Adrenal gland (tissue), 12 donors: Measurements from ENCODE around the gene EIF1AD. TPM values are rescaled to one million over a fixed set of nuclear protein-coding genes. Genes with fewer than 3 reads are reported as not detected.

Experiments used
- DNase-seq, 7 donors: peaks; one replicate each; pipeline ENCODE4 v3.0.0-alpha.2; 2019 to 2020
- H3K27ac ChIP-seq, 5 donors: fragments of 200-600 bp; sonication (generic) in 4 of 5; 1 replicate in 3 of 5; 2 replicates in 2 of 5; pipeline versions ENCODE4 v1.5.1 to v1.8.0; 2016 to 2020; ENCODE audit warnings: mild to moderate bottlenecking in 1 of 5
- H3K27me3 ChIP-seq: fragments of 200-600 bp; 2 replicates; pipeline ENCODE4 v1.8.0; 2021
- H3K36me3 ChIP-seq, 2 donors: fragments of 200-600 bp; replicated peaks in 1 of 2; 1 replicate in 1 of 2; 2 replicates in 1 of 2; pipeline versions ENCODE4 v1.5.1 to v1.8.0; 2018 to 2022
- H3K4me1 ChIP-seq, 2 donors: fragments of 200-600 bp; replicated peaks in 1 of 2; 1 replicate in 1 of 2; 2 replicates in 1 of 2; pipeline versions ENCODE4 v1.5.1 to v1.8.0; 2018 to 2021
- H3K4me3 ChIP-seq, 4 donors: fragments of 200-600 bp; sonication (generic) in 3 of 4; one replicate each; pipeline ENCODE4 v1.5.1; 2016 to 2018
- H3K9me3 ChIP-seq, 3 donors: fragments of 200-600 bp; sonication (generic) in 1 of 3; replicated peaks in 1 of 3; 1 replicate in 2 of 3; 2 replicates in 1 of 3; pipeline versions ENCODE4 v1.5.1 to v1.8.0; 2016 to 2021
- CTCF ChIP-seq, 6 experiments: fragments of 450-650 bp in 4 of 6; fragments of 200-600 bp in 2 of 6; sonication (generic) in 1 of 6; IDR thresholded peaks; 1 replicate in 5 of 6; 2 replicates in 1 of 6; pipeline versions ENCODE4 v1.5.1 to v1.8.0; 2016 to 2021; ENCODE audit warnings: antibody characterized with exemption in 6 of 6, mild to moderate bottlenecking in 2 of 6, moderate library complexity in 1 of 6
- POLR2A ChIP-seq, 2 donors: fragments of 450-650 bp; IDR thresholded peaks; one replicate each; pipeline ENCODE4 v1.6.1; 2017; ENCODE audit warnings: antibody characterized with exemption in 2 of 2, mild to moderate bottlenecking in 2 of 2, moderate library complexity in 1 of 2
- WGBS, 4 donors: extraction: QIAGEN DNeasy Blood & Tissue Kit in 2 of 4; methylation state at CpG; one replicate each; pipeline versions ENCODE4 v1.1.5 to v1.1.7; 2013 to 2017; 5-methylcytosine and 5-hydroxymethylcytosine counted together
- intact Hi-C, 2 donors: fragments of 100-400 bp; cut with DNase I; formaldehyde crosslinking; loops; one replicate each; pipeline versions ENCODE4 v1.14.1 to v1.15.0; 2022 to 2023
- polyA plus RNA-seq, 3 donors: library from polyadenylated mRNA; stranded (reverse); fragments of 200-250 nt in 2 of 3; fragments of 350-450 nt in 1 of 3; fragmentation: Illumina TruSeq in 1 of 3; extraction: RNeasy Lipid Tissue Mini Kit (QIAGEN cat#74804) in 1 of 3; gene quantifications; one replicate each; pipeline ENCODE4 v1.2.3, GENCODE V29; 2013 to 2014
- total RNA-seq, 9 donors: library from RNA; depleted of rRNA in 4 of 9; stranded (reverse); fragments of >200 nt in 4 of 9; fragments of 120-200 nt in 1 of 9; fragmentation: NEBNext Ultra II Directional in 1 of 9; extraction: Animal tissue kit (Norgen Biotek cat#: 25700) in 1 of 9; gene quantifications; one replicate each; pipeline versions ENCODE4 v1.1.0 to v1.2.4, GENCODE V29; 2013 to 2023
- donor health status: healthy with polysubstance abuse.
- donor health status: Bipolar disorder and iron deficiency.
- donor health status: DM: yes; HTN: yes; CAD: no.
- donor health status: DM: no; HTN: no; CAD: no.
- donor health status: DM: no; HTN: no; CAD: no.
- donor health status: DM: yes; HTN: yes; CAD: no.

The EIF1AD gene
- total and polyA plus RNA-seq, 12 donors, result 15.5 to 49.0 (median 29.6) TPM

- Histone ChIP-seq H3K9me3 (no peaks in the 10 kb centered on the region), H3K27me3 (no peaks in the 10 kb centered on the region), H3K4me1 (no peaks in the 10 kb centered on the region), H3K36me3 (no peaks in the 10 kb centered on the region), H3K27ac (no peak overlapping the region), H3K4me3 (no peak overlapping the region)
- intact Hi-C loops, result no loop called here
- no peak for DNase-seq
- TF ChIP-seq CTCF (IDR thresholded peaks at IDR 0.05) (no peak), POLR2A (IDR thresholded peaks at IDR 0.05) (no peak)
- 68 to 87% (median 77%) methylated on average over 3 of the region's 3 CpGs for WGBS, 4 donors
Observed at GRCh38 chr11:66037327-66037726, 35.4 kb upstream of the EIF1AD start.

- H3K4me3 ChIP-seq, result no peak overlapping the region
- no peak for TF ChIP-seq CTCF (IDR thresholded peaks at IDR 0.05)
- no peaks in the 10 kb centered on the region for H3K4me1 ChIP-seq
- no peaks in the 10 kb centered on the region for H3K36me3 ChIP-seq
- no peaks in the 10 kb centered on the region for H3K27me3 ChIP-seq
- H3K9me3 ChIP-seq, result no peaks in the 10 kb centered on the region
- WGBS, 4 donors, result 66 to 88% (median 84%) methylated on average over 5 of the region's 5 CpGs
- intact Hi-C loops, result no loop called here
- no peak for DNase-seq
- no peak overlapping the region for H3K27ac ChIP-seq
Observed at GRCh38 chr11:66036334-66036710, 34.4 kb upstream of the EIF1AD start.

GRCh38 chr11:66035653-66036333 is 33.8 kb upstream of the EIF1AD start:
- Histone ChIP-seq H3K36me3 (no peaks in the 10 kb centered on the region), H3K27me3 (no peaks in the 10 kb centered on the region), H3K4me3 (no peak overlapping the region), H3K27ac (no peak overlapping the region), H3K9me3 (no peaks in the 10 kb centered on the region), H3K4me1 (no peaks in the 10 kb centered on the region)
- WGBS, 4 donors, result 49 to 83% (median 63%) methylated on average over 5 to 9 of the region's 9 CpGs
- TF ChIP-seq CTCF (IDR thresholded peaks at IDR 0.05), result no peak
- TF ChIP-seq POLR2A (IDR thresholded peaks at IDR 0.05), result no peak
- intact Hi-C loops, result no loop called here
- no peak for DNase-seq

- Histone ChIP-seq H3K36me3 (no peaks in the 10 kb centered on the region), H3K9me3 (no peaks in the 10 kb centered on the region), H3K27ac (no peak overlapping the region), H3K27me3 (no peaks in the 10 kb centered on the region), H3K4me3 (no peak overlapping the region), H3K4me1 (no peaks in the 10 kb centered on the region)
- TF ChIP-seq POLR2A (IDR thresholded peaks at IDR 0.05), result no peak
- no peak for TF ChIP-seq CTCF (IDR thresholded peaks at IDR 0.05)
- WGBS, 4 donors, result 83 to 85% (median 84%) methylated on average over 8 of the region's 8 CpGs
- intact Hi-C loops, result no loop called here
- no peak for DNase-seq
Observed at GRCh38 chr11:66032957-66033735, 31.2 kb upstream of the EIF1AD start.
